Islet precursor cell (in vitro differentiated cells): ENCODE data around the gene MORC1.
A peak's percentile ranks its signal among the peaks of the same experiment; 100 is the strongest.
"Not testable (repeated sequence)": the region's sequence is repeated elsewhere in the genome, so short reads cannot be mapped to it uniquely, and the experiment has no call there.

Experiments
- DNase-seq: peaks from one replicate; pipeline ENCODE4 v3.0.0-alpha.2; 2018

The MORC1 gene

GRCh38 chr3:109095166-109095565, 22.8 kb downstream of the MORC1 start:
- no peak for DNase-seq

GRCh38 chr3:109093561-109093960, 24.4 kb downstream of the MORC1 start:
- no peak for DNase-seq

- no peak for DNase-seq
Measured at GRCh38 chr3:109091846-109092245, 26.1 kb downstream of the MORC1 start.

- no peak for DNase-seq
Measured at GRCh38 chr3:109089265-109089664, 28.7 kb downstream of the MORC1 start.

- peak; percentile 67 for DNase-seq
Measured at GRCh38 chr3:109081746-109082510, 36.0 kb downstream of the MORC1 start.

- not testable (repeated sequence) for DNase-seq
Measured at GRCh38 chr3:109080090-109080489, 37.8 kb downstream of the MORC1 start.

- DNase-seq, result no peak
Measured at GRCh38 chr3:109073116-109073515, 44.8 kb downstream of the MORC1 start.

- DNase-seq, result no peak
Measured at GRCh38 chr3:109072194-109072593, 45.7 kb downstream of the MORC1 start.

GRCh38 chr3:109071350-109072142, 46.4 kb downstream of the MORC1 start:
- no peak for DNase-seq

- DNase-seq, result no peak
Measured at GRCh38 chr3:109070211-109070610, 47.7 kb downstream of the MORC1 start.

GRCh38 chr3:109066864-109067263, 51.1 kb downstream of the MORC1 start:
- no peak for DNase-seq

GRCh38 chr3:109059264-109059663, 58.7 kb downstream of the MORC1 start:
- DNase-seq, result no peak

- no peak for DNase-seq
Measured at GRCh38 chr3:109057616-109058015, 60.3 kb downstream of the MORC1 start.

- no peak for DNase-seq
Measured at GRCh38 chr3:109057056-109057455, 60.9 kb downstream of the MORC1 start.

GRCh38 chr3:109050591-109051167, 67.3 kb downstream of the MORC1 start:
- no peak for DNase-seq

- no peak for DNase-seq
Measured at GRCh38 chr3:109047366-109047765, 70.6 kb downstream of the MORC1 start.

GRCh38 chr3:109045271-109046040, 72.5 kb downstream of the MORC1 start:
- no peak for DNase-seq

GRCh38 chr3:109035082-109035481, 82.9 kb downstream of the MORC1 start:
- no peak for DNase-seq

GRCh38 chr3:109033000-109033660, 84.8 kb downstream of the MORC1 start:
- DNase-seq, result no peak

GRCh38 chr3:109028753-109029152, 89.2 kb downstream of the MORC1 start:
- no peak for DNase-seq

GRCh38 chr3:109026821-109027220, 91.1 kb downstream of the MORC1 start:
- no peak for DNase-seq

GRCh38 chr3:109025896-109026295, 92.0 kb downstream of the MORC1 start:
- DNase-seq, result no peak
